PFSK-1 (cell line): Measurements from ENCODE around the gene LCN1.

Source experiments
- FOXP2 ChIP-seq: optimal IDR thresholded peaks from 2 replicates; pipeline ENCODE3; 2011; ENCODE audit warnings: borderline replicate concordance, control low read depth, inconsistent platforms; ENCODE audit not compliant: insufficient read depth; ENCODE audit errors: extremely low read length, extremely low read depth
- POLR2AphosphoS5 ChIP-seq: IDR thresholded peaks from 2 replicates; pipeline ENCODE4 v1.6.1; 2012; ENCODE audit warnings: low read depth, mild to moderate bottlenecking, control low read depth, low read length, moderate library complexity
- SIN3A ChIP-seq: IDR thresholded peaks from 2 replicates; pipeline ENCODE4 v1.6.1; 2012; ENCODE audit warnings: mild to moderate bottlenecking, low read length, moderate library complexity, borderline replicate concordance; ENCODE audit not compliant: insufficient read depth
- TAF1 ChIP-seq: IDR thresholded peaks from 2 replicates; pipeline ENCODE4 v1.6.1; 2012; ENCODE audit warnings: low read length, control low read depth, borderline replicate concordance; ENCODE audit not compliant: insufficient read depth
- TF ChIP-seq, protein P1 (sequence below), 2 experiments: IDR thresholded peaks; 2 replicates each; pipeline versions ENCODE4 v1.6.1 to v1.8.0; 2011 to 2012; ENCODE audit warnings: low read depth in 2 of 2, low read length in 2 of 2, control low read depth in 1 of 2, inconsistent platforms in 1 of 2, mild to moderate bottlenecking in 1 of 2, moderate library complexity in 1 of 2; ENCODE audit not compliant: insufficient read depth in 1 of 2

Gene LCN1

DNA sequence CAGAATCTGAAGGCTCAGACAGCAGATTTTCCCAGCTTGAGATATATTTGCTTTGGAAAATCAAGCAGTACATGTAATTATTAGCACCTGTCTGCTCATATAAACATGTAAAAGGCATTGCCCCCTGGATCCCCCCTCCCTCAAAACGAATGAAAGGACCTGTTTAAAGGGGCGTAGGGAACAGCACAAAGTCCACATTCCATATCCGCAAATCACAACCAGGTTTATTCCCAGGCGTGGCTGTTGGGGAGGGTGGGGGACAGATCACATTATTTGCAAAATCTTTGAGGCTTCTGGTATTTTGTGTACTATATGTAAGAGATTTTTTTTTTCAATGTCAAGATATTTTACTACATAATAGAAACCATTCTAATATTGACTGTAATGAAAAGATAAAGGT, 29.5 kb upstream of the LCN1 start:
- no peak for TF ChIP-seq SIN3A
- TF ChIP-seq, protein P1, sequence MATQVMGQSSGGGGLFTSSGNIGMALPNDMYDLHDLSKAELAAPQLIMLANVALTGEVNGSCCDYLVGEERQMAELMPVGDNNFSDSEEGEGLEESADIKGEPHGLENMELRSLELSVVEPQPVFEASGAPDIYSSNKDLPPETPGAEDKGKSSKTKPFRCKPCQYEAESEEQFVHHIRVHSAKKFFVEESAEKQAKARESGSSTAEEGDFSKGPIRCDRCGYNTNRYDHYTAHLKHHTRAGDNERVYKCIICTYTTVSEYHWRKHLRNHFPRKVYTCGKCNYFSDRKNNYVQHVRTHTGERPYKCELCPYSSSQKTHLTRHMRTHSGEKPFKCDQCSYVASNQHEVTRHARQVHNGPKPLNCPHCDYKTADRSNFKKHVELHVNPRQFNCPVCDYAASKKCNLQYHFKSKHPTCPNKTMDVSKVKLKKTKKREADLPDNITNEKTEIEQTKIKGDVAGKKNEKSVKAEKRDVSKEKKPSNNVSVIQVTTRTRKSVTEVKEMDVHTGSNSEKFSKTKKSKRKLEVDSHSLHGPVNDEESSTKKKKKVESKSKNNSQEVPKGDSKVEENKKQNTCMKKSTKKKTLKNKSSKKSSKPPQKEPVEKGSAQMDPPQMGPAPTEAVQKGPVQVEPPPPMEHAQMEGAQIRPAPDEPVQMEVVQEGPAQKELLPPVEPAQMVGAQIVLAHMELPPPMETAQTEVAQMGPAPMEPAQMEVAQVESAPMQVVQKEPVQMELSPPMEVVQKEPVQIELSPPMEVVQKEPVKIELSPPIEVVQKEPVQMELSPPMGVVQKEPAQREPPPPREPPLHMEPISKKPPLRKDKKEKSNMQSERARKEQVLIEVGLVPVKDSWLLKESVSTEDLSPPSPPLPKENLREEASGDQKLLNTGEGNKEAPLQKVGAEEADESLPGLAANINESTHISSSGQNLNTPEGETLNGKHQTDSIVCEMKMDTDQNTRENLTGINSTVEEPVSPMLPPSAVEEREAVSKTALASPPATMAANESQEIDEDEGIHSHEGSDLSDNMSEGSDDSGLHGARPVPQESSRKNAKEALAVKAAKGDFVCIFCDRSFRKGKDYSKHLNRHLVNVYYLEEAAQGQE (IDR thresholded peaks at IDR 0.05; ENCODE audit: insufficient read depth in 1 of 2, low read depth in 2 of 2, low read length in 2 of 2), result no peak
- no peak for TF ChIP-seq FOXP2
- TF ChIP-seq POLR2AphosphoS5, result no peak
- no peak for TF ChIP-seq TAF1

GRCh38 chr9:135492886-135493669, 28.2 kb upstream of the LCN1 start:
- TF ChIP-seq FOXP2 (no peak), POLR2AphosphoS5 (no peak), TAF1 (no peak), SIN3A (no peak)
- TF ChIP-seq, protein P1 (IDR thresholded peaks at IDR 0.05; ENCODE audit: insufficient read depth in 1 of 2, low read depth in 2 of 2, low read length in 2 of 2), result no peak

GRCh38 chr9:135494791-135495559, 26.3 kb upstream of the LCN1 start:
- TF ChIP-seq SIN3A (no peak), POLR2AphosphoS5 (no peak), TAF1 (no peak), FOXP2 (no peak)
- TF ChIP-seq, protein P1 (IDR thresholded peaks at IDR 0.05; ENCODE audit: insufficient read depth in 1 of 2, low read depth in 2 of 2, low read length in 2 of 2), result no peak

DNA sequence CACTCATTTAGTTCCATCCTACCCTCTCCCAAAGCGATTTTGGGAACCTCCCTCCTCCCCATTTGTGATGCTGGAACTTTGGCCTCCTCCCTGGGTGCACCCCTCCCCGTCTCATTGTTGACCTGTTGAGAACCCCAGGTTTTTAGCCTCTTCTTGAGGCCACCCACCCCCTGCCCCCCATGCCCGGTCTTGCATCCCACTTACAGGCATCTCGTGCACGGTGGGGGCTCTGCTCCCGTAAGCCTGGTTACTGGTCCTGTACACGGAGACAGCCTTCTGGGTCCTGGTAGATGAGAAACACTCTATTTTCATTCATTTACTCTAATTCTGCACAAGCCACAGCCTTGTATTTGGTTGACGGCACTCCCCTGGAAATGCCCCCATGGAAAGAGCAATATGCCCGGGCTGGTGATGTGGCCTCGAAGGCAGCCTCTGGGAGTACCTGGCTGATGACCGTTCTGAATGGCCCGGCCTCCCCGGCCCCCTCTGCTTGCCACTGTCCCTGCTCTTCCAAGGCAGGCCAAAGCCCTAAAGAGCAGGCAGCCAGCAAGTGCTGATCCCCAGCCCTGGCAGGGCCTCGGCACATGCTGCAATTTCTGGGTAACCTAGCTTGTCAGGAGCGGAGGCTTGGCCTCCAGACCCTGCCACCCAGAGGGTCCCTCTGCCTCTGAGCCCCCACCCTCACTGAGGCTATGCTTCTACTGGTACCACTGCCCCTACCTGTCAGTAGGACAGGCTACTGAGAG, 22.7 kb upstream of the LCN1 start:
- no peak for TF ChIP-seq FOXP2
- no peak for TF ChIP-seq SIN3A
- TF ChIP-seq TAF1, result no peak
- TF ChIP-seq, protein P1 (IDR thresholded peaks at IDR 0.05; ENCODE audit: insufficient read depth in 1 of 2, low read depth in 2 of 2, low read length in 2 of 2), result no peak
- no peak for TF ChIP-seq POLR2AphosphoS5
